HG03039 (cell line): ENCODE measurements around the gene DDX3Y.
A peak's percentile ranks its signal among the peaks of the same experiment; 100 is the strongest.

Source experiments
- ATAC-seq: cut with Tn5 transposase; IDR thresholded peaks from one replicate; pipeline ENCODE4 v1.9.1; 2021; ENCODE audit warnings: mild to moderate bottlenecking, moderate library complexity; ENCODE audit not compliant: unreplicated experiment

Gene DDX3Y

DNA sequence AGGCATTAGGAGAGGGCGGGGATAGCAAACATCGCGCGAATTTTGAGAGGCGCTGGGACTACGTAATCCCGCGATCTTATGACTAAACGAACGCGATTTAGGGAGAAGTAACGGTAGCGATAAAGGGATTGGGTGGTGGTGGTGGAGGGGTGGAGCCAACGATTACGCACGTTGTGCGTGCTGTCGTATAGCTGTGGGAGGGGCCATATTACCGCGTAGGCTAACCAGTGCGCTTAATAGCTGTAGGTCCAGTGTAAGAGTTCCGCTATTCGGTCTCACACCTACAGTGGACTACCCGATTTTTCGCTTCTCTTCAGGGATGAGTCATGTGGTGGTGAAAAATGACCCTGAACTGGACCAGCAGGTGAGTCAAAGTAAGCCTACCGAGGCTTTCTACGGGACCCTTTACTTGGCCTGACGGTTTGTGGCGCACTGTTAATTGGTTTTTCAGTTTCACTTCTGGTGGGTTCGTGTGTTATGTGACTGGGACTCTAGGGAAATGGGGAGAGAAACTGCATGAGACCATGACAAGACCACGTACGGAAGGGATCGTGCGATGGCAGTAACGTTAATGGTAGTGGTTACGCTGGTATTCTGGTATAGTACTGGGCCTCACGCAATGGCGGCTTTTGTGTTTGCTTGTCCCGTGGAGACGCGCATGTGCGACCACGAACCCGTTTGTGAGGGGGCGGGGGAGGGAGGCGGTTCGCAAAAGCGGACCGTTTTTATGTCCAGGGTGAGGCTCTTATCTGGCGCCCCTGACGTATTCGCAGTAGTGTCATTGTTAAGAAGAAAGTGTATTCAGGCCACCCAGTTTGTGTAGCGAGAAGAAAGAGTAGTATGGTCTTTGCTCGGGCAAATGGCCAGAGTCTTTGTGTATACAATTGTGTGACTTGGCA lies at the start of gene DDX3Y:
DDX3Y (plus strand) TSS at position 251 of the 899 bp plus-strand sequence; CDS start at position 320, 69 bp downstream.
- ATAC-seq = peak; percentile 89

DNA sequence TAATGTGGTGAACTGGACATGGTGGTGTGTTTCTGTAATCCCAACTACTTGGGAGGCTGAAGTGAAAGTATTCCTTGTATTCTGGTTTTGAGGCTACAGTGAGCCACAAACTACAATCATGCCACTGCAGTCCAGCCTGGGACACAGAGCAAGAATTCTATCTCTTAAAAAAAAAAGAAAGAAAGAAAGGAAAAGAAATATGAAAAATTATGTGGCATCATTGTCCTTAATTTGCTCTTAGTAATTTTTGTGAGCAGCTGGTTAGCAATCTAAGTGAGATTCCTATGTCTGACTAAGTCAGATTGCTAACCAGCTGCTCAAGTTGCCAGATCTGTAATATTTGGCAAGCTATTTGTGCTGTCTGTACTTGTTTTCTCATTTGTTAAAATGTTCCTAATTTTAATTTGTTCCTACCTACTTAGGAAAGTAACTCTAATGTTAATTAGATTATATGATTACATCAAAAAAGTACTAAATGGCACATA lies 48.8 kb upstream of the DDX3Y start:
- ATAC-seq = no peak

DNA sequence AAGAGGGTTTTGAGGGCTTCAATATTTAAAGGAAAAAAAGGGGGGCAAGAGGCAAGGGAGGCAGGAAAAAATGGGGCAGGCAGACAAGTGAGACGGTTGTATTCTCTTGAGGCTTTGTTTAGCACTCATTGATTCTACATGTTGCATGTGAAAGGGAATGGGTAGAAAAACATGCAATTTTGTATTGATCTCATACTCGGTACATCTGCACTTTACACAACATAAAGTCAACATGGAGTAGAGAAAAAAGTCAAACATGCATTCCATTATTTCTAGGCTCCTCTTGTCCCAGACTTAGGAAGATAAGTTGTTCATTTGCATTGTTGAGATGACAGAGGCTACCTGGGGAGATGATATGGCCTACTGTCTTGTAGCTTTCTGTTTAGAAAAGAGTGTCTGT lies 36.7 kb upstream of the DDX3Y start:
- no peak for ATAC-seq

DNA sequence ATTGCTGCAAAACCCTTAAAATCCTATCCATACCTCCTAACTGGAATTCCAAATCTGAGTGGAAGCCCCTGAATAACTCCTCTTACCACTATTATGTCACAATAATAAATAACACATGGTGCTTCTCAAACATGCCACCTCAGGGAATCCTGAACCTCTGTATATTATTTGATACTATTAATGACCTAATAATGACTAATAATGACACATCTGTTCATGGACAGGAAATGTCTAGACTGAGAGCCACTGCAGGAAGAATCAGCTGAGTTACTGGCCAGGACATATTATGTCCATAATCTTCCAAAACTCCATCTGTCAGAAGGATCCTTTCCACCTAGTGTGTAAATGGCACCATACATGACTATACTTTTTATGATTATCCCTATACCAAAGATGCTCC lies 7.7 kb upstream of the DDX3Y start:
- ATAC-seq = no peak

DNA sequence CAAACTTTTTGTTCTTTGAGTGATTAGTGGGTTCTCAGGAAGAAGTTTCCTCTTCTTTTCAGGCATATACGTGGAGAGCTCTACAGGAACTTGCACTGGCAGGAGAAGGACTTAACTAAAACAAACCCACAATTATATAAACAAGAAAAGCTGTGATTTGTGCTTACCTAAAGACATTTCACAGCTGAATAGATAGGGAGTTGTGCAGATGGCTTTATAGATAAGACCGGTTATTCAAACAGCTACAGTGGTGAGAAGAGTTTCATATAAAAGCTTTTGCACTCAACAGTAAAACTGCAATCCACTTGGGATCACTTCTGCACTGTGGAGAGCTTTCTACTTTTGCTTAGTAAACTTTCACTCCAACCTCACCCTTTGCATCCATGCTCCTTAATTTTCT lies 6.1 kb upstream of the DDX3Y start:
- ATAC-seq = no peak

DNA sequence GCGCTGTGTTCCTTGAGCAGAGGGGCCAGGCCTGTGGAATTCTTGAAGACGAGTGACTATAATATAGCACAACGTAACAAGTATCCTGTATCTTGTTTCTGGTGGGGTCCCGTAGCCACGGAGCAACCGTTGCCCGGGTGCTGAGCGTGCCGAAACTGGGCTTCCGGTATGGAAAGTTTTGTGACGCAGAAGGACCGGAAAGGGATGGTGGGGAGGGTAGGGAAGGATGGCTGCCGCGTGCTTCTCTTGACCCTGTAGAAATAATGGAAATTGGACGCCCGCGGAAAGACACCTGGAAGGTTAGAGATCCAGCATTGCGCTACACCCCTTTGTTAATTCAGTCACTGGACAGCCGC lies 827 bp downstream of the DDX3Y start:
- ATAC-seq = peak; percentile 43

DNA sequence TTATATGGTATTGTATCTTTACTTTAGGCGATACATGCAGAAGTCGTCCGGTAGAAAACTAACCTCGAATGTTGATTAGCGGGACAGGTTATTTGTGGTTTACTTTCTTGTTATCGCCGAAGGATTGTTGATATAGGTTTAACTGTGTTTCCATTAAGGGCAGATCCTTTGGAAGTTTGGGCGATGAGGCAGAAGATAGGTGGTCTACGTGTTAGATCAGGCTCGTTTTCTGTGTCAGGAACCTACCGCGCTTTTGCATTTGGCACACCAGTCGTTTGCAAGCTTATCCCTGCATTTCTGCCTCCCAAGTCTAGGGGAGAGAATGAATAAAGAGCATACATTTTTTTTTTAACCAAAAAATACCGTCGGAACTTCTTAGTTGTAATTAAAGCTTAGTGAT lies 1.2 kb downstream of the DDX3Y start:
- no peak for ATAC-seq

DNA sequence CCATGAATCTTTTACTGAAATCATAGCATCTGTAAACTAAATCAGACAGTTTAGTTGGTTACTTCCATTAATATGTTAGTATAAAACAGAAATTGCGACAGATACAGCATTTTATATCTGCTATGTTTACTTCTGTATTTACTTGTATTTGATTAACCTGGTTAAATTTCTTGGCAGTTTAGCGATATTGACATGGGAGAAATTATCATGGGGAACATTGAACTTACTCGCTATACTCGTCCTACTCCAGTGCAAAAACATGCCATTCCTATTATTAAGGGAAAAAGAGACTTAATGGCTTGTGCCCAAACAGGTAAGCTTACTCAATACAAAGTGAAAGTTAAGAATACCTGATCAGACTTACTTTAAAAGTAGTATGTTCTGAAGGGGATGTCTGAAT lies 8.9 kb downstream of the DDX3Y start:
- no peak for ATAC-seq

DNA sequence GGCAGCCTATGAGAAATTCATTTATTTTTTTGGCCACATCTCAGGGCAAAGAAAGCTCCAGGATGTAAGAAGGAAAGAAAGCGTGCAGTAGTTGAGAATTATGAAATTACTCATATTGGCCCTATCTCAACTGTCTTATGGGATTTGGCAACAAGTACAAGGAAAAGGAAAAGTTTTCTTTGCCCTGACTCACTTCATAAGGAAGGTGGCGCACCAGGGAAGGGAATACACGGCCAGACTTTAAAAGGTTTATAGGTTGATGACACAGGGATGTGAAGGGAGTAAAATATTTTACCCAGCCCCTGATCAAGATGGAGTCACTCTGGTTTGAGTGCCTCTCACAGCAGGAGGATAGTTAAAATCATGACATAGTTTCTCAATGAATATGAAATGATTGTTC lies 23.4 kb downstream of the DDX3Y start:
- no peak for ATAC-seq

DNA sequence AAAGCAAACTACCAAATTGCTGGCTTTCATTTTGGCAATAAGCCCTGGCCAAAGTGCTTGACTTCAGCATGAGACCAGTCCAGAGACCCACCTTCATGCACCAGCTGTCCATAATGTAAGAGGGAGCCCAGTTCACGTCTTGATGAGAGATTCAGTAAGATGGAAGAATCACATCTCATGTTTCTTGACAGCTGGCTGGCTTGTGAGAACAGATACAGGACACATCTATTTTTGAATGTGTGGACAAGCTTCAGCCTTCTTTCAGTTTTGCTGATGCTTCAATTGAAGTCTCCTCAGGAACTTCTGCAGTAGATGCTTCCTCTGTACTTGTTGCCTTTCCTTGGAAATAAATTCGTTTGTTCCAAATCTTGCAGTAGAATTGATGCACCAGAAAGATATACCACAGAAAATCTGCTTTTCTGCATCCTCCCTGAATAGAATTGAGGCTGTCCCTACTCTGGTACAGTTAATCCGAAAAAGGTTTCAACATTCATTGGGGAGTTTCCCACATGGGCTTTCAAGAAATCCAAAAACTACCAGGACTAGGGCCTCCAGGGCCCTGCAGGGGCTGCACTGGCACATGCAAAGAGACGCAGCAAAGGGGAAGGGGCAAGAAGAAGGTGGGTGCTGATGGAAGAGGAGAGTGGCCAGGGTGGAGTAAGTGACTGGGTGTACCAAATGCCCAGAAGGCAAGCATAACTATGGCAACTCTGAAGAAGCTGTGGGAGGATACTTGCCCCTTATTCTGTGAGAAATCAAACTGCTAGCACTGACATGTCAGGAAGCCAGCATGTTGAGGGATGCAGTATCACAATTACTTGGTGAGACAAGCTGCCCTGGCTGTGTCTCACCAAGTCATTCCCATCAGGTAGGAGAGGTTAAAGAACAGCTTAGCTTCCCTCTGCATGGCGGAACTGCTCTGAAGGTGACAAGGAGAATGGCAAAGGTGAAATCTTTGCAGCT lies 37.3 kb downstream of the DDX3Y start:
- ATAC-seq = no peak
